CD4-positive, CD25-positive, alpha-beta regulatory T cell (primary cell): Measurements from ENCODE around the gene RNF130. TPM values are rescaled to one million over a fixed set of nuclear protein-coding genes. Genes with fewer than 3 reads are reported as not detected.

Experiments
- ATAC-seq, 2 donors: fragments of 150-1000 bp; cut with Tn5 transposase; one replicate each; pipeline ENCODE4 v1.10.0; 2021; ENCODE audit warnings: low read depth in 2 of 2, moderate number of reproducible peaks in 2 of 2, moderate library complexity in 1 of 2
- DNase-seq, 3 donors: peaks; one replicate each; pipeline versions ENCODE4 v3.0.0 to v3.0.0-alpha.2; 2012 to 2022; ENCODE audit warnings: mixed read lengths in 1 of 3
- H3K27ac ChIP-seq: one replicate; pipeline ENCODE4 v1.7.0; 2013; ENCODE audit warnings: mild to moderate bottlenecking, low read length; ENCODE audit not compliant: insufficient read depth, poor library complexity, severe bottlenecking
- H3K27me3 ChIP-seq: one replicate; pipeline ENCODE4 v1.7.0; 2013; ENCODE audit warnings: low read length; ENCODE audit not compliant: control insufficient read depth, insufficient read depth
- H3K36me3 ChIP-seq: one replicate; pipeline ENCODE4 v1.7.0; 2013; ENCODE audit warnings: mild to moderate bottlenecking, low read length, moderate library complexity; ENCODE audit not compliant: control insufficient read depth, insufficient read depth
- H3K4me1 ChIP-seq: 2 replicates; pipeline ENCODE4 v1.7.0; 2013; ENCODE audit warnings: mild to moderate bottlenecking, low read length; ENCODE audit not compliant: insufficient read depth, control insufficient read depth, poor library complexity, severe bottlenecking
- H3K4me3 ChIP-seq: one replicate; pipeline ENCODE4 v1.7.0; 2013; ENCODE audit warnings: low read depth, mild to moderate bottlenecking, low read length, moderate library complexity
- H3K9me3 ChIP-seq, 2 experiments: 1 replicate in 1 of 2; 2 replicates in 1 of 2; pipeline ENCODE4 v1.7.0; 2013; ENCODE audit warnings: low read length in 2 of 2, mild to moderate bottlenecking in 1 of 2, moderate library complexity in 1 of 2; ENCODE audit not compliant: control insufficient read depth in 2 of 2
- H3K27ac Mint-ChIP-seq, 3 donors: one replicate each; pipeline ENCODE4 v1.8.0; 2020 to 2022; ENCODE audit warnings: mild to moderate bottlenecking in 3 of 3, mixed read lengths in 3 of 3, moderate library complexity in 2 of 3
- H3K27me3 Mint-ChIP-seq: one replicate; pipeline ENCODE4 v1.8.0; 2022; ENCODE audit warnings: mild to moderate bottlenecking, mixed read lengths
- H3K36me3 Mint-ChIP-seq: one replicate; pipeline ENCODE4 v1.8.0; 2020; ENCODE audit warnings: mixed read lengths
- H3K4me1 Mint-ChIP-seq, 4 donors: one replicate each; pipeline ENCODE4 v1.8.0; 2020 to 2022; ENCODE audit warnings: mixed read lengths in 4 of 4, mild to moderate bottlenecking in 1 of 4
- H3K4me3 Mint-ChIP-seq, 4 donors: one replicate each; pipeline ENCODE4 v1.8.0; 2020 to 2022; ENCODE audit warnings: mild to moderate bottlenecking in 4 of 4, mixed read lengths in 4 of 4, moderate library complexity in 3 of 4
- H3K9me3 Mint-ChIP-seq, 7 donors: one replicate each; pipeline ENCODE4 v1.8.0; 2020 to 2022; ENCODE audit warnings: mixed read lengths in 7 of 7, mild to moderate bottlenecking in 3 of 7, moderate library complexity in 2 of 7
- polyA plus RNA-seq, 4 donors: library from polyadenylated mRNA; unstranded; fragments of 300-500 nt; fragmentation: Illumina TruSeq; gene quantifications; one replicate each; pipeline ENCODE4 v1.2.3, GENCODE V29; 2021
- total RNA-seq: library from RNA; stranded (reverse); gene quantifications from one replicate; pipeline ENCODE4 v1.2.3, GENCODE V29; 2022

Gene RNF130
- total and polyA plus RNA-seq, 5 donors from 2014 or later, result 3.5 to 10.9 (median 5.6) TPM

- H3K9me3 Mint-ChIP-seq, result no peaks in the 10 kb centered on the region
- Histone ChIP-seq H3K4me3 (no peak overlapping the region), H3K36me3 (peaks cover 12% of the 10 kb centered on the region), H3K27me3 (no peaks in the 10 kb centered on the region), H3K4me1 (peaks cover 19% of the 10 kb centered on the region), H3K27ac (no peak overlapping the region), H3K9me3 (no peaks in the 10 kb centered on the region)
- H3K27ac Mint-ChIP-seq, result peak overlapping the region in 2 of 3 donors; percentile 58 to 91
- DNase-seq, result no peak
- ATAC-seq, result no peak
- peaks cover 11% of the 10 kb centered on the region for H3K36me3 Mint-ChIP-seq
- H3K27me3 Mint-ChIP-seq, result no peaks in the 10 kb centered on the region
- H3K4me3 Mint-ChIP-seq, result peak overlapping the region; percentile 85 to 89 (median 88)
- H3K4me1 Mint-ChIP-seq, result peaks cover 3 to 45% (median 11%) of the 10 kb centered on the region in 4 donors
Observed at GRCh38 chr5:179906294-179906794, 165.2 kb downstream of the RNF130 start.

GRCh38 chr5:179905161-179905560, 166.4 kb downstream of the RNF130 start:
- Mint-ChIP-seq H3K4me1 (peaks cover 4 to 45% (median 12%) of the 10 kb centered on the region in 4 donors), H3K4me3 (peak overlapping the region in 1 of 4 donors; percentile 38), H3K36me3 (peaks cover 11% of the 10 kb centered on the region), H3K27ac (no peak overlapping the region), H3K27me3 (no peaks in the 10 kb centered on the region), H3K9me3 (no peaks in the 10 kb centered on the region)
- no peak for ATAC-seq
- Histone ChIP-seq H3K27me3 (no peaks in the 10 kb centered on the region), H3K27ac (no peak overlapping the region), H3K4me1 (peaks cover 19% of the 10 kb centered on the region), H3K9me3 (no peaks in the 10 kb centered on the region), H3K36me3 (peaks cover 16% of the 10 kb centered on the region), H3K4me3 (no peak overlapping the region)
- no peak for DNase-seq

Other genes with a start within 250 kb of the RNF130 start
- 46.4 TPM for gene MRNIP, start 212.9 kb downstream of the RNF130 start, total RNA-seq
- gene MRNIP, start 212.9 kb downstream of the RNF130 start, polyA plus RNA-seq, result 10 to 100 TPM; 10.2 to 18.5 (median 17.2) TPM
- gene TBC1D9B, start 163.9 kb downstream of the RNF130 start, total RNA-seq, result 53.1 TPM
- 10 to 100 TPM; 11.3 to 18.8 (median 15.1) TPM for gene TBC1D9B, start 163.9 kb downstream of the RNF130 start, polyA plus RNA-seq
- gene RASGEF1C, start 137.5 kb upstream of the RNF130 start, total RNA-seq, result not detected
- not detected for gene RASGEF1C, start 137.5 kb upstream of the RNF130 start, polyA plus RNA-seq
- gene MAPK9, start 220.3 kb upstream of the RNF130 start, total RNA-seq, result 28.1 TPM
- 10 to 100 TPM; 18.5 to 35.4 (median 22.7) TPM for gene MAPK9, start 220.3 kb upstream of the RNF130 start, polyA plus RNA-seq